ENCODE data around the gene WAC.

WAC gene

DNA sequence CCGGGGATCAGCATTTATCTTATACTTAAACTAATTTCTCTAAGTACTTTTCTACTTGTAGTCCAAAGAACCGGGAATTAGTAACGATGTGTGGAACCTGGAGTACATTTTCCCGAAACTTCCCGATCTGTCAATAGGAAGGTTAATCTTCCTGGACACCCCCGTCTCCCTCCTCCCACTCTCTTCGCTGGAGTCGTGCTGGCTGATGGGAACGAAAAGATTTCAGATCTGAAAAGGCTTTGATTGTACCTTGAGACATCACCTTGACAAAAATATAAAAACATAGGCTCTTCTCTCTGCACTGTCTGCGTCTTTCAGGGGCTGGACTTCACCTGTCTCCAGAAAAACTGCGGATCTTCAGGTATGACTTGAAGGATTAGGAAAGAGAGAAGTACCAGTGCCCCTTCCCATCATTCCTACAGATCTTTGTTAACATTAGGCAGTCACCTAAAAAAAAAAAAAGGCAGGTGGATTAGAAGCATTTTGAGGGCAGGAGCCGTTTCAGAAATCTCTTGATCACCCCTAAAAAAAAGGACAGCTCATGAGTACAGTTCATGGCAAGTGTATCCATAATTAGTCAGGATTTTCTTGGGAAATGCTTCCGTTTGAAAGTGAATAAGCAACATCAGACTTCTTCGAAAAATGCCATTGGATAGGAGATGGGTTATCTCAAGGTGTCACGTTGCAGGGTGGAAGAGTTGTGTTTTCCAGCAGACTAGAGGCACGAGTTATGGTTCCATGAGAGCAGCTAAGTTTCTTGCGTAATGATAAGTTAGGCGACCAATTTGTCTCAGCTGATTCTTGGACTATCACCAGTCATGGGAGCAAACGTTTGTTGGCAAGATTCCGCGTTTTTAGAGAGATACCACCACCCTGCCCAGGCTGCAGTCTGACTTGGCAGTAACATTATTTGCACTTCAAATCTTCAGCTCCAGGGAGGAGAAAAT, 136.6 kb downstream of the WAC start:
- DNase-seq, result no peak
